Astrocyte (in vitro differentiated cells and primary cell): ENCODE measurements around the gene MPEG1.

Experiments
- EZH2 ChIP-seq: IDR thresholded peaks from 2 replicates; pipeline ENCODE4 v1.6.1; 2012; ENCODE audit warnings: mild to moderate bottlenecking, low read length, inconsistent platforms; ENCODE audit not compliant: insufficient read depth
- TF ChIP-seq, protein P1 (sequence below): IDR thresholded peaks from 2 replicates; pipeline ENCODE4 v1.5.1; 2011; ENCODE audit warnings: low read depth, mild to moderate bottlenecking, inconsistent platforms, low read length, moderate library complexity; ENCODE audit not compliant: insufficient read depth

- TF ChIP-seq, protein P1, sequence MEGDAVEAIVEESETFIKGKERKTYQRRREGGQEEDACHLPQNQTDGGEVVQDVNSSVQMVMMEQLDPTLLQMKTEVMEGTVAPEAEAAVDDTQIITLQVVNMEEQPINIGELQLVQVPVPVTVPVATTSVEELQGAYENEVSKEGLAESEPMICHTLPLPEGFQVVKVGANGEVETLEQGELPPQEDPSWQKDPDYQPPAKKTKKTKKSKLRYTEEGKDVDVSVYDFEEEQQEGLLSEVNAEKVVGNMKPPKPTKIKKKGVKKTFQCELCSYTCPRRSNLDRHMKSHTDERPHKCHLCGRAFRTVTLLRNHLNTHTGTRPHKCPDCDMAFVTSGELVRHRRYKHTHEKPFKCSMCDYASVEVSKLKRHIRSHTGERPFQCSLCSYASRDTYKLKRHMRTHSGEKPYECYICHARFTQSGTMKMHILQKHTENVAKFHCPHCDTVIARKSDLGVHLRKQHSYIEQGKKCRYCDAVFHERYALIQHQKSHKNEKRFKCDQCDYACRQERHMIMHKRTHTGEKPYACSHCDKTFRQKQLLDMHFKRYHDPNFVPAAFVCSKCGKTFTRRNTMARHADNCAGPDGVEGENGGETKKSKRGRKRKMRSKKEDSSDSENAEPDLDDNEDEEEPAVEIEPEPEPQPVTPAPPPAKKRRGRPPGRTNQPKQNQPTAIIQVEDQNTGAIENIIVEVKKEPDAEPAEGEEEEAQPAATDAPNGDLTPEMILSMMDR = no peak
- no peak for TF ChIP-seq EZH2
Measured at GRCh38 chr11:59223177-59223576, 10.4 kb upstream of the MPEG1 start.
